ENCODE measurements around the gene AKAP17A. TPM values are rescaled to one million over a fixed set of nuclear protein-coding genes. Genes with fewer than 3 reads are reported as not detected.

AKAP17A gene
- polyA plus RNA-seq, 1 donor from 2014 or later = 48.7 TPM

- peaks cover 5% of the 10 kb centered on the region for H3K36me3 ChIP-seq (ENCODE audit: insufficient read depth, low read length)
- H4K20me1 ChIP-seq (ENCODE audit: insufficient read depth) = no peaks in the 10 kb centered on the region
Measured at GRCh38 chrX:1602299-1602698, 10.9 kb downstream of the AKAP17A start.

DNA sequence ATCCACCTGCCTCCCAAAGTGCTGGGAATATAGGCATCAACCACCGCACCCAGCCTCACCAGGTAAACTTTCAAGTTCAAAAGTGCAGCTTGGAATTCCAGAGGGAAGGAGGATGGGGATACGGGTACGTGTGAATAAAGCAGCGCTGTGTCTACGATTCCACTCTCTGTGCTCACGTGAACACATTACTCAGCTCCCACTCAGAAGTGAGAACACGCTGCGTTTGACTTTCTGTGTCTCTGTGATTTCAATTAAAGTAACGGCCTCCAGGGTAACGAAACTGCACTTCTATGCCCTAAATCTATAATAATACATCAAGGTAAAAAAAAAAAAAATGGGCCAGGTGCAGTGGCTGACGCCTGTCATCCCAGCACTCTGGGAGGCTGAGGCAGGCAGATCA, 15.1 kb downstream of the AKAP17A start:
- Histone ChIP-seq H3K4me3 (ENCODE audit: low read length) (no peak overlapping the region), H3K36me3 (ENCODE audit: insufficient read depth, low read length) (peaks cover 5% of the 10 kb centered on the region), H3K79me2 (replicated peaks; ENCODE audit: insufficient read depth, low read length) (no peaks in the 10 kb centered on the region), H3K4me2 (ENCODE audit: low read length) (no peak overlapping the region), H3K9me2 (ENCODE audit: insufficient read depth, low read length) (no peaks in the 10 kb centered on the region), H3K27ac (ENCODE audit: low read length) (no peak overlapping the region), H3K27me3 (ENCODE audit: insufficient read depth, low read depth, low read length) (no peaks in the 10 kb centered on the region), H4K20me1 (ENCODE audit: insufficient read depth) (no peaks in the 10 kb centered on the region), H3F3A (ENCODE audit: insufficient read depth, low read length, poor library complexity, severe bottlenecking) (no peaks in the 10 kb centered on the region), H2AFZ (ENCODE audit: low read depth, low read length) (no peak overlapping the region), H3K9me3 (ENCODE audit: low read length) (no peaks in the 10 kb centered on the region), H3K9ac (ENCODE audit: low read length) (no peak overlapping the region)
- TF ChIP-seq, protein P1, sequence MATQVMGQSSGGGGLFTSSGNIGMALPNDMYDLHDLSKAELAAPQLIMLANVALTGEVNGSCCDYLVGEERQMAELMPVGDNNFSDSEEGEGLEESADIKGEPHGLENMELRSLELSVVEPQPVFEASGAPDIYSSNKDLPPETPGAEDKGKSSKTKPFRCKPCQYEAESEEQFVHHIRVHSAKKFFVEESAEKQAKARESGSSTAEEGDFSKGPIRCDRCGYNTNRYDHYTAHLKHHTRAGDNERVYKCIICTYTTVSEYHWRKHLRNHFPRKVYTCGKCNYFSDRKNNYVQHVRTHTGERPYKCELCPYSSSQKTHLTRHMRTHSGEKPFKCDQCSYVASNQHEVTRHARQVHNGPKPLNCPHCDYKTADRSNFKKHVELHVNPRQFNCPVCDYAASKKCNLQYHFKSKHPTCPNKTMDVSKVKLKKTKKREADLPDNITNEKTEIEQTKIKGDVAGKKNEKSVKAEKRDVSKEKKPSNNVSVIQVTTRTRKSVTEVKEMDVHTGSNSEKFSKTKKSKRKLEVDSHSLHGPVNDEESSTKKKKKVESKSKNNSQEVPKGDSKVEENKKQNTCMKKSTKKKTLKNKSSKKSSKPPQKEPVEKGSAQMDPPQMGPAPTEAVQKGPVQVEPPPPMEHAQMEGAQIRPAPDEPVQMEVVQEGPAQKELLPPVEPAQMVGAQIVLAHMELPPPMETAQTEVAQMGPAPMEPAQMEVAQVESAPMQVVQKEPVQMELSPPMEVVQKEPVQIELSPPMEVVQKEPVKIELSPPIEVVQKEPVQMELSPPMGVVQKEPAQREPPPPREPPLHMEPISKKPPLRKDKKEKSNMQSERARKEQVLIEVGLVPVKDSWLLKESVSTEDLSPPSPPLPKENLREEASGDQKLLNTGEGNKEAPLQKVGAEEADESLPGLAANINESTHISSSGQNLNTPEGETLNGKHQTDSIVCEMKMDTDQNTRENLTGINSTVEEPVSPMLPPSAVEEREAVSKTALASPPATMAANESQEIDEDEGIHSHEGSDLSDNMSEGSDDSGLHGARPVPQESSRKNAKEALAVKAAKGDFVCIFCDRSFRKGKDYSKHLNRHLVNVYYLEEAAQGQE (IDR thresholded peaks at IDR 0.05; ENCODE audit: borderline replicate concordance) = no peak
- no peak for TF ChIP-seq RAD21 (conservative IDR thresholded peaks at IDR 0.05)
- no peak for TF ChIP-seq EP300 (conservative IDR thresholded peaks at IDR 0.05; ENCODE audit: poor library complexity, severe bottlenecking)
- TF ChIP-seq EZH2 (IDR thresholded peaks at IDR 0.05; ENCODE audit: borderline replicate concordance, insufficient read depth, low read length, poor library complexity, severe bottlenecking) = no peak
- TF ChIP-seq MXI1 (conservative IDR thresholded peaks at IDR 0.05; ENCODE audit: poor library complexity, severe bottlenecking) = no peak
- TF ChIP-seq TAF1 (IDR thresholded peaks at IDR 0.05; ENCODE audit: low read depth) = no peak
- TF ChIP-seq SMC3 (conservative IDR thresholded peaks at IDR 0.05; ENCODE audit: poor library complexity) = no peak

More at GRCh38 chrX:1602299-1602698, 10.9 kb downstream of the AKAP17A start:
- H3K4me3 ChIP-seq (ENCODE audit: low read length) = no peak overlapping the region
- no peaks in the 10 kb centered on the region for H3K27me3 ChIP-seq (ENCODE audit: insufficient read depth, low read depth, low read length)
- no peak overlapping the region for H3K9ac ChIP-seq (ENCODE audit: low read length)
- no peak for TF ChIP-seq EZH2 (IDR thresholded peaks at IDR 0.05; ENCODE audit: borderline replicate concordance, insufficient read depth, low read length, poor library complexity, severe bottlenecking)
- TF ChIP-seq CTCF (IDR thresholded peaks at IDR 0.05; ENCODE audit: poor library complexity, severe bottlenecking) = no peak
- no peak for TF ChIP-seq EP300 (conservative IDR thresholded peaks at IDR 0.05; ENCODE audit: poor library complexity, severe bottlenecking)
- no peak for TF ChIP-seq RAD21 (conservative IDR thresholded peaks at IDR 0.05)
- no peak for TF ChIP-seq SMC3 (conservative IDR thresholded peaks at IDR 0.05; ENCODE audit: poor library complexity)
- TF ChIP-seq, protein P1 (IDR thresholded peaks at IDR 0.05; ENCODE audit: borderline replicate concordance) = no peak
- no peak for TF ChIP-seq POLR2AphosphoS5 (IDR thresholded peaks at IDR 0.05)
- no peak for TF ChIP-seq MXI1 (conservative IDR thresholded peaks at IDR 0.05; ENCODE audit: poor library complexity, severe bottlenecking)
- TF ChIP-seq TAF1 (IDR thresholded peaks at IDR 0.05; ENCODE audit: low read depth) = no peak
- H2AFZ ChIP-seq (ENCODE audit: low read depth, low read length) = no peak overlapping the region
- H3F3A ChIP-seq (ENCODE audit: insufficient read depth, low read length, poor library complexity, severe bottlenecking) = no peaks in the 10 kb centered on the region
- no peaks in the 10 kb centered on the region for H3K9me2 ChIP-seq (ENCODE audit: insufficient read depth, low read length)
- no peaks in the 10 kb centered on the region for H3K79me2 ChIP-seq (replicated peaks; ENCODE audit: insufficient read depth, low read length)
- no peaks in the 10 kb centered on the region for H3K9me3 ChIP-seq (ENCODE audit: low read length)
- H3K4me2 ChIP-seq (ENCODE audit: low read length) = no peak overlapping the region
- H3K27ac ChIP-seq (ENCODE audit: low read length) = no peak overlapping the region

Data from neural cell (in vitro differentiated cells).